HEK293 (cell line): ENCODE data around the gene SHCBP1L.

Experiments used
- KLF16 ChIP-seq: fragments of 450-650 bp; formaldehyde crosslinking; IDR thresholded peaks from 2 replicates; pipeline ENCODE4 v1.5.1; 2017; ENCODE audit warnings: missing biosample characterization, missing genetic modification characterization
- SP7 ChIP-seq: fragments of 450-650 bp; formaldehyde crosslinking; IDR thresholded peaks from 2 replicates; pipeline ENCODE4 v1.5.1; 2016; ENCODE audit warnings: missing biosample characterization, missing genetic modification characterization
- ZNF350 ChIP-seq: fragments of 450-650 bp; formaldehyde crosslinking; IDR thresholded peaks from 2 replicates; pipeline ENCODE4 v1.5.0; 2017; ENCODE audit warnings: missing biosample characterization, mild to moderate bottlenecking, missing genetic modification characterization
- ZNF473 ChIP-seq: fragments of 450-650 bp; formaldehyde crosslinking; IDR thresholded peaks from 2 replicates; pipeline ENCODE4 v1.5.1; 2017; ENCODE audit warnings: missing biosample characterization, missing genetic modification characterization
- ZNF558 ChIP-seq: fragments of 450-650 bp; formaldehyde crosslinking; IDR thresholded peaks from 2 replicates; pipeline ENCODE4 v1.5.1; 2016; ENCODE audit warnings: missing biosample characterization, missing genetic modification characterization
- ZNF76 ChIP-seq: fragments of 450-650 bp; formaldehyde crosslinking; IDR thresholded peaks from 2 replicates; pipeline ENCODE4; 2016; ENCODE audit warnings: low read depth, missing biosample characterization, missing genetic modification characterization, borderline replicate concordance
- ZSCAN30 ChIP-seq: fragments of 450-650 bp; IDR thresholded peaks from 2 replicates; pipeline ENCODE4 v1.5.1; 2018; ENCODE audit warnings: missing biosample characterization, mild to moderate bottlenecking, missing genetic modification characterization, moderate library complexity
- TF ChIP-seq, protein P1 (sequence below): fragments of 450-650 bp; formaldehyde crosslinking; IDR thresholded peaks from 2 replicates; pipeline ENCODE4 v1.5.1; 2016; ENCODE audit warnings: missing biosample characterization, missing genetic modification characterization
- TF ChIP-seq, protein P2 (sequence below): fragments of 450-650 bp; formaldehyde crosslinking; IDR thresholded peaks from 2 replicates; pipeline ENCODE4 v1.5.1; 2016; ENCODE audit warnings: missing biosample characterization, missing genetic modification characterization
- TF ChIP-seq, protein P3 (sequence below): fragments of 450-650 bp; formaldehyde crosslinking; IDR thresholded peaks from 2 replicates; pipeline ENCODE4 v1.5.1; 2016; ENCODE audit warnings: missing biosample characterization, missing genetic modification characterization, low read depth
- TF ChIP-seq, protein P4 (sequence below): fragments of 450-650 bp; formaldehyde crosslinking; IDR thresholded peaks from 2 replicates; pipeline ENCODE4 v1.5.1; 2016; ENCODE audit warnings: missing biosample characterization, missing genetic modification characterization, borderline replicate concordance

DNA sequence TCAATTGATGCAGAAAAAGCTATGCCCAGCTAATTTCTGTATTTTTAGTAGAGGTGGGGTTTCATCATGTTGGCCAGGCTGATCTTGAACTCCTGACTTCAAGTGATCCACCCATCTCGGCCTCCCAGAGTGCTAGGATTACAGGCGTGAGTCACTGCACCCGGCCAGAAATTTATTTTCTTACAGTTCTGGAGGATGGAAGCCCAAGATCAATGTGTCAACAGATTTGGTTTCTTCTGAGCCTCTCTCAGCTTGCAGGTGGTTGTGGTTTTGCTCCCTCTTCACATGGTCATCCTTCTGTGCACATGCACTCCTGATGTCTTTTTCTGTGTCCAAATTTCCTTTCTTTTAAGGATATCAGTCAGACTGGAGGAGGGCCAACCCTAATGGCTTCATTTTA, 35.6 kb downstream of the SHCBP1L start:
- TF ChIP-seq, protein P1, sequence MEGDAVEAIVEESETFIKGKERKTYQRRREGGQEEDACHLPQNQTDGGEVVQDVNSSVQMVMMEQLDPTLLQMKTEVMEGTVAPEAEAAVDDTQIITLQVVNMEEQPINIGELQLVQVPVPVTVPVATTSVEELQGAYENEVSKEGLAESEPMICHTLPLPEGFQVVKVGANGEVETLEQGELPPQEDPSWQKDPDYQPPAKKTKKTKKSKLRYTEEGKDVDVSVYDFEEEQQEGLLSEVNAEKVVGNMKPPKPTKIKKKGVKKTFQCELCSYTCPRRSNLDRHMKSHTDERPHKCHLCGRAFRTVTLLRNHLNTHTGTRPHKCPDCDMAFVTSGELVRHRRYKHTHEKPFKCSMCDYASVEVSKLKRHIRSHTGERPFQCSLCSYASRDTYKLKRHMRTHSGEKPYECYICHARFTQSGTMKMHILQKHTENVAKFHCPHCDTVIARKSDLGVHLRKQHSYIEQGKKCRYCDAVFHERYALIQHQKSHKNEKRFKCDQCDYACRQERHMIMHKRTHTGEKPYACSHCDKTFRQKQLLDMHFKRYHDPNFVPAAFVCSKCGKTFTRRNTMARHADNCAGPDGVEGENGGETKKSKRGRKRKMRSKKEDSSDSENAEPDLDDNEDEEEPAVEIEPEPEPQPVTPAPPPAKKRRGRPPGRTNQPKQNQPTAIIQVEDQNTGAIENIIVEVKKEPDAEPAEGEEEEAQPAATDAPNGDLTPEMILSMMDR (tag by site-specific recombination), result no peak
- TF ChIP-seq, protein P2, sequence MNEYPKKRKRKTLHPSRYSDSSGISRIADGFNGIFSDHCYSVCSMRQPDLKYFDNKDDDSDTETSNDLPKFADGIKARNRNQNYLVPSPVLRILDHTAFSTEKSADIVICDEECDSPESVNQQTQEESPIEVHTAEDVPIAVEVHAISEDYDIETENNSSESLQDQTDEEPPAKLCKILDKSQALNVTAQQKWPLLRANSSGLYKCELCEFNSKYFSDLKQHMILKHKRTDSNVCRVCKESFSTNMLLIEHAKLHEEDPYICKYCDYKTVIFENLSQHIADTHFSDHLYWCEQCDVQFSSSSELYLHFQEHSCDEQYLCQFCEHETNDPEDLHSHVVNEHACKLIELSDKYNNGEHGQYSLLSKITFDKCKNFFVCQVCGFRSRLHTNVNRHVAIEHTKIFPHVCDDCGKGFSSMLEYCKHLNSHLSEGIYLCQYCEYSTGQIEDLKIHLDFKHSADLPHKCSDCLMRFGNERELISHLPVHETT, result no peak
- TF ChIP-seq, protein P3, sequence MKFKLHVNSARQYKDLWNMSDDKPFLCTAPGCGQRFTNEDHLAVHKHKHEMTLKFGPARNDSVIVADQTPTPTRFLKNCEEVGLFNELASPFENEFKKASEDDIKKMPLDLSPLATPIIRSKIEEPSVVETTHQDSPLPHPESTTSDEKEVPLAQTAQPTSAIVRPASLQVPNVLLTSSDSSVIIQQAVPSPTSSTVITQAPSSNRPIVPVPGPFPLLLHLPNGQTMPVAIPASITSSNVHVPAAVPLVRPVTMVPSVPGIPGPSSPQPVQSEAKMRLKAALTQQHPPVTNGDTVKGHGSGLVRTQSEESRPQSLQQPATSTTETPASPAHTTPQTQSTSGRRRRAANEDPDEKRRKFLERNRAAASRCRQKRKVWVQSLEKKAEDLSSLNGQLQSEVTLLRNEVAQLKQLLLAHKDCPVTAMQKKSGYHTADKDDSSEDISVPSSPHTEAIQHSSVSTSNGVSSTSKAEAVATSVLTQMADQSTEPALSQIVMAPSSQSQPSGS (tag by site-specific recombination), result no peak
- TF ChIP-seq, protein P4, sequence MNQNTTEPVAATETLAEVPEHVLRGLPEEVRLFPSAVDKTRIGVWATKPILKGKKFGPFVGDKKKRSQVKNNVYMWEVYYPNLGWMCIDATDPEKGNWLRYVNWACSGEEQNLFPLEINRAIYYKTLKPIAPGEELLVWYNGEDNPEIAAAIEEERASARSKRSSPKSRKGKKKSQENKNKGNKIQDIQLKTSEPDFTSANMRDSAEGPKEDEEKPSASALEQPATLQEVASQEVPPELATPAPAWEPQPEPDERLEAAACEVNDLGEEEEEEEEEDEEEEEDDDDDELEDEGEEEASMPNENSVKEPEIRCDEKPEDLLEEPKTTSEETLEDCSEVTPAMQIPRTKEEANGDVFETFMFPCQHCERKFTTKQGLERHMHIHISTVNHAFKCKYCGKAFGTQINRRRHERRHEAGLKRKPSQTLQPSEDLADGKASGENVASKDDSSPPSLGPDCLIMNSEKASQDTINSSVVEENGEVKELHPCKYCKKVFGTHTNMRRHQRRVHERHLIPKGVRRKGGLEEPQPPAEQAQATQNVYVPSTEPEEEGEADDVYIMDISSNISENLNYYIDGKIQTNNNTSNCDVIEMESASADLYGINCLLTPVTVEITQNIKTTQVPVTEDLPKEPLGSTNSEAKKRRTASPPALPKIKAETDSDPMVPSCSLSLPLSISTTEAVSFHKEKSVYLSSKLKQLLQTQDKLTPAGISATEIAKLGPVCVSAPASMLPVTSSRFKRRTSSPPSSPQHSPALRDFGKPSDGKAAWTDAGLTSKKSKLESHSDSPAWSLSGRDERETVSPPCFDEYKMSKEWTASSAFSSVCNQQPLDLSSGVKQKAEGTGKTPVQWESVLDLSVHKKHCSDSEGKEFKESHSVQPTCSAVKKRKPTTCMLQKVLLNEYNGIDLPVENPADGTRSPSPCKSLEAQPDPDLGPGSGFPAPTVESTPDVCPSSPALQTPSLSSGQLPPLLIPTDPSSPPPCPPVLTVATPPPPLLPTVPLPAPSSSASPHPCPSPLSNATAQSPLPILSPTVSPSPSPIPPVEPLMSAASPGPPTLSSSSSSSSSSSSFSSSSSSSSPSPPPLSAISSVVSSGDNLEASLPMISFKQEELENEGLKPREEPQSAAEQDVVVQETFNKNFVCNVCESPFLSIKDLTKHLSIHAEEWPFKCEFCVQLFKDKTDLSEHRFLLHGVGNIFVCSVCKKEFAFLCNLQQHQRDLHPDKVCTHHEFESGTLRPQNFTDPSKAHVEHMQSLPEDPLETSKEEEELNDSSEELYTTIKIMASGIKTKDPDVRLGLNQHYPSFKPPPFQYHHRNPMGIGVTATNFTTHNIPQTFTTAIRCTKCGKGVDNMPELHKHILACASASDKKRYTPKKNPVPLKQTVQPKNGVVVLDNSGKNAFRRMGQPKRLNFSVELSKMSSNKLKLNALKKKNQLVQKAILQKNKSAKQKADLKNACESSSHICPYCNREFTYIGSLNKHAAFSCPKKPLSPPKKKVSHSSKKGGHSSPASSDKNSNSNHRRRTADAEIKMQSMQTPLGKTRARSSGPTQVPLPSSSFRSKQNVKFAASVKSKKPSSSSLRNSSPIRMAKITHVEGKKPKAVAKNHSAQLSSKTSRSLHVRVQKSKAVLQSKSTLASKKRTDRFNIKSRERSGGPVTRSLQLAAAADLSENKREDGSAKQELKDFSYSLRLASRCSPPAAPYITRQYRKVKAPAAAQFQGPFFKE (tag by site-specific recombination), result no peak
- TF ChIP-seq ZNF76 (tag by site-specific recombination) (no peak), ZNF473 (no peak), ZSCAN30 (tag by site-specific recombination) (no peak), ZNF558 (tag by site-specific recombination) (no peak), ZNF350 (tag by site-specific recombination) (no peak), KLF16 (tag by site-specific recombination) (no peak), SP7 (tag by site-specific recombination) (no peak)
